GM23248 (cell line): ENCODE data around the gene TMEM107.

Experiments used
- EZH2 ChIP-seq: fragments of 200-600 bp; sonication (generic); IDR thresholded peaks from 2 replicates; pipeline ENCODE4 v1.6.1; 2018; ENCODE audit warnings: antibody characterized with exemption, mild to moderate bottlenecking; ENCODE audit not compliant: insufficient read depth, poor library complexity, severe bottlenecking
- EZH2phosphoT487 ChIP-seq: fragments of 200-600 bp; sonication (generic); IDR thresholded peaks from 2 replicates; pipeline ENCODE4 v1.6.1; 2018; ENCODE audit warnings: antibody characterized with exemption, moderate library complexity, mild to moderate bottlenecking, low read depth; ENCODE audit not compliant: insufficient read depth

- TF ChIP-seq EZH2 = no peak
- no peak for TF ChIP-seq EZH2phosphoT487
These were observed 25.7 kb downstream of the TMEM107 start for GRCh38 chr17:8150194-8151119.
